ENCODE results near the gene PPBP.
"Not testable (repeated sequence)": the region's sequence is repeated elsewhere in the genome, so short reads cannot be mapped to it uniquely, and the experiment has no call there.

PPBP gene

DNA sequence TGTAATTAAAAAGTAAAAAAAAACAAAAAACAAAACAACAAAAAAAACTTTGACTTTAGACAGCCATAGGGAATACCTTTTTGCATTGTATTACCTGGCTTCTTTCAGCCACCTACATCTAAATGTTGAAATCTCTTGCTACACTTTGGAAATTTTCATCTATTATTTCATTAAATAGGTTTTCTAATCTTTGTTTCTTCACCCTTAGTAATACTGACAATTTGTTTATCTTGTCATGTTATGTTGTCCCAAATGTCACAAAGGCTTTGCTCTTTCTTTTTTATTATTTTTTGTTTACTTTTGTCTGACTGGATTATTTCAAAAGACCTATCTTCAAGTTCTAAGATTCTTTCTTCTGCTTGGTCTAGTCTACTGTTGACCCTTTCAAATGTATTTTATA is 13.6 kb downstream of the PPBP start:
- H3K4me2 ChIP-seq (ENCODE audit: low read length): no peak overlapping the region
- no peak overlapping the region for H3K9ac ChIP-seq (ENCODE audit: low read depth, low read length)
- no peak overlapping the region for H3K4me3 ChIP-seq (ENCODE audit: low read length)
- H3K4me1 ChIP-seq (ENCODE audit: control insufficient read depth, insufficient read depth, low read length): peaks cover 28% of the 10 kb centered on the region
- H3K9me3 ChIP-seq (replicated peaks; ENCODE audit: low read length): no peaks in the 10 kb centered on the region
- no peaks in the 10 kb centered on the region for H3K27me3 ChIP-seq (ENCODE audit: control insufficient read depth, insufficient read depth, low read length)
- no peaks in the 10 kb centered on the region for H3K36me3 ChIP-seq (ENCODE audit: insufficient read depth, low read length)

DNA sequence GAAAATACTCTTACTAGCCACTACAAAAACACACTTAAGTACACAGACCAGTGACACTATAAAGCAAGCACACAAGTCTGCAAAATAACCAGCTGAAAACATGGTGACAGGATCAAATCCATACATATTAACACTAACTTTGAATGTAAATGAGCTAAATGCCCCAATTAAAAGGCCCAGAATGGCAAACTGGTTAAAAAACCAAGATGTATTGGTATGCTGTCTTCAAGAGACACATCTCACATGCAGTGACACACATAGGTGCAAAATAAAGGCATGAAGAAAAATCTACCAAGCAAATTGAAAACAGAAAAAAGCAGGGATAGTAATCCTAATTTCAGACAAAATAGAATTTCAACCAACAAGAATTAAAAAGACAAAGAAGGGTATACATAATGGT is 17.0 kb downstream of the PPBP start:
- no peaks in the 10 kb centered on the region for H3K36me3 ChIP-seq (ENCODE audit: insufficient read depth, low read length)
- no peak overlapping the region for H3K9ac ChIP-seq (ENCODE audit: low read depth, low read length)
- no peaks in the 10 kb centered on the region for H3K27me3 ChIP-seq (ENCODE audit: control insufficient read depth, insufficient read depth, low read length)
- no peaks in the 10 kb centered on the region for H3K9me3 ChIP-seq (replicated peaks; ENCODE audit: low read length)
- no peak overlapping the region for H3K4me3 ChIP-seq (ENCODE audit: low read length)
- H3K4me1 ChIP-seq (ENCODE audit: control insufficient read depth, insufficient read depth, low read length): no peaks in the 10 kb centered on the region
- H3K4me2 ChIP-seq (ENCODE audit: low read length): no peak overlapping the region

DNA sequence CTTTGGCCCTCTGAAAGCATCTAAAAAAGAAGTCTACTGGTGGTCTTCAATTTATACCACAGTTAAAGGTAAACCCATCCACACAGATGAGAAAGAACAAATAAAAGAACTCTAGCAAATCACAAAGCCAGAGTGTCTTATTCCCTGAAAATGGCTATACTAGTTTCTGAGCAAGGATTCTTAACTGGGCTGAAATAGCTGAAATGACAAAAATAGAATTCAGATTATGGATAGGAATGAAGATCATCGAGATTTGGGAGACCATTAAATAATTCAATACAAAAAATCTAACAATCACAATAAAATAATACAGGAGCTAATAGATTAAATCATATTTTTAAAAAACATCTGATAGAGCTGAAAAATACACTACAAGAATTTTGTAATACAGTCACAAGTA is 18.0 kb downstream of the PPBP start:
- H3K36me3 ChIP-seq (ENCODE audit: insufficient read depth, low read length): no peaks in the 10 kb centered on the region
- H3K27me3 ChIP-seq (ENCODE audit: control insufficient read depth, insufficient read depth, low read length): no peaks in the 10 kb centered on the region
- no peak overlapping the region for H3K4me2 ChIP-seq (ENCODE audit: low read length)
- no peak overlapping the region for H3K4me3 ChIP-seq (ENCODE audit: low read length)
- H3K9ac ChIP-seq (ENCODE audit: low read depth, low read length): no peak overlapping the region
- H3K9me3 ChIP-seq (replicated peaks; ENCODE audit: low read length): no peaks in the 10 kb centered on the region
- no peaks in the 10 kb centered on the region for H3K4me1 ChIP-seq (ENCODE audit: control insufficient read depth, insufficient read depth, low read length)

DNA sequence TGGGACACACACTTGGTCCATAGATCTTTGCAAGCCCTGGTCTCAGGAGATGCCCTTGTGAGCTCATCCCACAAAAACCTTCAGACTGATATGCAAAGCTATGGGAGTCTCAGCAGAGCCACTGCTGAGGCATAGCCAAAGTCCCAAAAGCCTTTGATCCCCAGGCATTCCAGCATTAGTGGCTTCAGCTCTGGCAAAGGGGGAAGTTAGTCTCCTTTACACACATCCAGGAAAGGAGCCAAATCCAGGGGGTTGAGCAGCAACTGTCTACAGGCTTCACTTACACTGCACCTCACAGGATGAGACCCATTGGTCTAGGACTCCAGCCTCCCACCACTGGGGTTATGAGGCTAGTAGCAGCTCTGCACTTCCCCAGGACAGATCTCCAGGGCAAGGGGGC is 20.1 kb downstream of the PPBP start:
- Histone ChIP-seq H3K9me3 (replicated peaks; ENCODE audit: low read length) (no peaks in the 10 kb centered on the region), H3K27me3 (ENCODE audit: control insufficient read depth, insufficient read depth, low read length) (no peaks in the 10 kb centered on the region), H3K36me3 (ENCODE audit: insufficient read depth, low read length) (no peaks in the 10 kb centered on the region), H3K4me3 (ENCODE audit: low read length) (no peak overlapping the region), H3K4me1 (ENCODE audit: control insufficient read depth, insufficient read depth, low read length) (no peaks in the 10 kb centered on the region), H3K4me2 (ENCODE audit: low read length) (no peak overlapping the region), H3K9ac (ENCODE audit: low read depth, low read length) (no peak overlapping the region)

DNA sequence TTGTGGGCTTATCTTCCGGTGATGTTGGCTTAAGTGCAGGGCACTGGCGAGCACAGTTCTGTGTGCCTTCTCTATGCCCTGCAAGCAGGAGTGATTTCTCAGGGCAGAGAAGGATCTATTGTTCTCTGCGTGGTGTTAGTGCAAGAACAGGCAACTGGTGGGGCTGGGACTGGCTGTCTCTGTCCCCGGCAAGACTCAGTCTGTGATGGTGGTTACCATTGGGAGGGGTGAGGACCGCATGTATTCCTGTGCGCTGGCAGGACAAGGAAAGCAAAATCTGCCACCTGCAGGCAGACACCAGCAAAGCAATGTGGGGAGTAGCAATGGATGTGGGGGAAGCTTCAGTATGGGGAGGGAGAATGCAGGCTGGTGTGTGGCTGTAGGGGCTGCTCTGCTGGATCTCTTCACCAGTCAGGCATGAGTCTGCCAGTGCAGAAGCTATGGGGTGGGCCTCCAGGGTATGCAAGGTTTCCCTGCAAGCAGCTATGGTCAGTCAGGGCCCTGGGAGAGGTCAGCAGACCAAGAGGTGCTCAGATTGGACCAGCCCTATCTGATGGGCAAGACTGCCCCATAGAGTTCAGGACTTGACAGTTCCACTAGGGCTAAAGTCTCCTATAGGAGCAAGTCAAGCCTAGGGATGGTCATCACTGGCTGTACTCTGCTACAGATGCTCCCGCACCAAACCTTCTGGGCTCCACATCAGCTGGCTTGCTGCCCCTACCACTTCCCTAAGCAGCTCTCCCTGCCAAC is 23.0 kb downstream of the PPBP start:
- Histone ChIP-seq H3K27me3 (ENCODE audit: control insufficient read depth, insufficient read depth, low read length) (no peaks in the 10 kb centered on the region), H3K4me2 (ENCODE audit: low read length) (no peak overlapping the region), H3K9ac (ENCODE audit: low read depth, low read length) (no peak overlapping the region), H3K4me1 (ENCODE audit: control insufficient read depth, insufficient read depth, low read length) (no peaks in the 10 kb centered on the region), H3K9me3 (replicated peaks; ENCODE audit: low read length) (peaks cover 6% of the 10 kb centered on the region), H3K36me3 (ENCODE audit: insufficient read depth, low read length) (no peaks in the 10 kb centered on the region), H3K4me3 (ENCODE audit: low read length) (no peak overlapping the region)

DNA sequence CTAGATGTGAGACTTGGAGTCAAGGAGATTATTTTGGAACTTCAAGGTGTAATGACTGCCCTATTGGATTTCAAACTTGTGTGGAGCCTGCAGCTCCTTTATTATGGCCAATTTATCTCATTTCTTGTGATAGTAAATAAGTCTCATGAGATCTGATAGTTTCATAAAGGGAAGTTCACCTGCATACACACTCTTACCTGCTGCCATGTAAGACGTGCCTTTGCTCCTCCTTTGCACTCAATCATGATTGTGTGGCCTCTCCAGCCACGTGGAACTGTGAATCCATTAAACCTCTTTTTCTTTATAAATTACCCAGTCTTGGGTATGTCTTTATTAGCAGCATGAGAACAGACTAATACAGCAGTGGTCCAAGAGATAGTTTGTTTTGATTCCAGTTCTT is 25.3 kb downstream of the PPBP start:
- Histone ChIP-seq H3K27me3 (ENCODE audit: control insufficient read depth, insufficient read depth, low read length) (no peaks in the 10 kb centered on the region), H3K4me2 (ENCODE audit: low read length) (no peak overlapping the region), H3K36me3 (ENCODE audit: insufficient read depth, low read length) (no peaks in the 10 kb centered on the region), H3K4me1 (ENCODE audit: control insufficient read depth, insufficient read depth, low read length) (no peaks in the 10 kb centered on the region), H3K9me3 (replicated peaks; ENCODE audit: low read length) (peaks cover 6% of the 10 kb centered on the region), H3K4me3 (ENCODE audit: low read length) (no peak overlapping the region), H3K9ac (ENCODE audit: low read depth, low read length) (no peak overlapping the region)

DNA sequence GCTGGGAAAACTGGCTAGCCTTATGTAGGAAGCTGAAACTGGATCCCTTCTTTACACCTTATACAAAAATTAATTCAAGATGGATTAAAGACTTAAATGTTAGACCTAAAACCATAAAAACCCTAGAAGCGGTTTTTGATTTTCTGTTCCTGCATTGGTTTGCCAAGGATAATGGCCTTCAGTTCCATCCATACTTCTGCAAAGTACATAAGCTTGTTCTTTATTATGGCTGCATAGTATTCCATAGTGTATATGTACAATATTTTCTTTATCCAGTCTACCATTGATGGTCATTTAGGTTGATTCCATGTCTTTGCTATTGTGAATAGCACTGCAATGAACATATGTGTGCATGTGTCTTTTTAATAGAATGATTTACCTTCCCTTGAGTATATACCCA is 28.9 kb downstream of the PPBP start:
- not testable (repeated sequence) for H3K36me3 ChIP-seq (ENCODE audit: insufficient read depth, low read length); H3K4me2 ChIP-seq (ENCODE audit: low read length); H3K4me3 ChIP-seq (ENCODE audit: low read length); H3K9me3 ChIP-seq (replicated peaks; ENCODE audit: low read length); H3K27me3 ChIP-seq (ENCODE audit: control insufficient read depth, insufficient read depth, low read length); H3K4me1 ChIP-seq (ENCODE audit: control insufficient read depth, insufficient read depth, low read length); H3K9ac ChIP-seq (ENCODE audit: low read depth, low read length)

DNA sequence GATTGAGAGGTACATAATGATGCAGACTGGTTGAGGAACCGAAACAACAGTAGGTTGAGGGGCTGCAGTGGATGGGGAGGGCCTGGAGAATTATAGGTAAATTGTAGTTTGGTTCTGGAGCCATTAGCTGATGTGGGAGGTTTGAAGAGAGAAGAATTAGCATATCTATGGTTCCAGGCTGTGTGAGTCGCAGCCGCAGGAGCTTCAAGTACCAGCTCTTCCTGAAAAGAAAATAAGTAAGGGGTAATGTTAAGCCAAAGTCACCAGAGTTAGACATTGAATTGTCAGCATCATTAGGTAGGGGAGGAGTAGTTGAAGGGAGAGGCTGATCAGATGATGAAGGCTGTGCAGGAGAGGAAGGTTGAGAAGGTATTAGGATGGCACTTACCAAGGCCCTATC is 35.6 kb downstream of the PPBP start:
- H3K9me3 ChIP-seq (replicated peaks; ENCODE audit: low read length): no peaks in the 10 kb centered on the region
- H3K4me1 ChIP-seq (ENCODE audit: control insufficient read depth, insufficient read depth, low read length): no peaks in the 10 kb centered on the region
- H3K36me3 ChIP-seq (ENCODE audit: insufficient read depth, low read length): no peaks in the 10 kb centered on the region
- no peak overlapping the region for H3K4me3 ChIP-seq (ENCODE audit: low read length)
- H3K9ac ChIP-seq (ENCODE audit: low read depth, low read length): no peak overlapping the region
- no peak overlapping the region for H3K4me2 ChIP-seq (ENCODE audit: low read length)
- H3K27me3 ChIP-seq (ENCODE audit: control insufficient read depth, insufficient read depth, low read length): no peaks in the 10 kb centered on the region

DNA sequence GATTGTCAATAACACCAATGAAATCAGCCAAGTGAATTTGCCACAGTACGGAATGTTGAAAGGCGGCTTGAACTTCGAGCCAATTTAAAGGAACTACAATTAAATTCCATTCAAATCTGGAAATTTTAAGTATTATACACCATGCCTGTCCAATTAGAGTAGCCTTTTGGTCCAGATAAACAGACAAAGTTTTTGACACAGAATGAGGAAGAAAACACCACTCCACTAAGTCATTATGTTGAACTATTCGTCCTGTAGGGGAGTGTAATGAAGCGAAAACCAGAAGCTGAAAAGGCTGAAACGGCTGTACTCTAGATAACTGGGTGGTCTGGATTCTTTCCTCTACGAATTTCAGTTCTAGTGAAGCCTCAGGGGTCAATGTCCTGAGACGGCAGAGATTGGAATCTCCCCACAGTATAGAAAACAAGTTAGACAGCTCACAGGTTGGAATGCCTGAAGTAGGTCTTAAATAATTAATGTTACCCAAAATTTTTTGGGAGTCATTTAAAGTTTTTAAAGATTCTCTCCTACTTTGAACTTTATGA is 37.5 kb downstream of the PPBP start:
- not testable (repeated sequence) for H3K27me3 ChIP-seq (ENCODE audit: control insufficient read depth, insufficient read depth, low read length); H3K9me3 ChIP-seq (replicated peaks; ENCODE audit: low read length); H3K4me1 ChIP-seq (ENCODE audit: control insufficient read depth, insufficient read depth, low read length); H3K9ac ChIP-seq (ENCODE audit: low read depth, low read length); H3K4me3 ChIP-seq (ENCODE audit: low read length); H3K36me3 ChIP-seq (ENCODE audit: insufficient read depth, low read length); H3K4me2 ChIP-seq (ENCODE audit: low read length)

DNA sequence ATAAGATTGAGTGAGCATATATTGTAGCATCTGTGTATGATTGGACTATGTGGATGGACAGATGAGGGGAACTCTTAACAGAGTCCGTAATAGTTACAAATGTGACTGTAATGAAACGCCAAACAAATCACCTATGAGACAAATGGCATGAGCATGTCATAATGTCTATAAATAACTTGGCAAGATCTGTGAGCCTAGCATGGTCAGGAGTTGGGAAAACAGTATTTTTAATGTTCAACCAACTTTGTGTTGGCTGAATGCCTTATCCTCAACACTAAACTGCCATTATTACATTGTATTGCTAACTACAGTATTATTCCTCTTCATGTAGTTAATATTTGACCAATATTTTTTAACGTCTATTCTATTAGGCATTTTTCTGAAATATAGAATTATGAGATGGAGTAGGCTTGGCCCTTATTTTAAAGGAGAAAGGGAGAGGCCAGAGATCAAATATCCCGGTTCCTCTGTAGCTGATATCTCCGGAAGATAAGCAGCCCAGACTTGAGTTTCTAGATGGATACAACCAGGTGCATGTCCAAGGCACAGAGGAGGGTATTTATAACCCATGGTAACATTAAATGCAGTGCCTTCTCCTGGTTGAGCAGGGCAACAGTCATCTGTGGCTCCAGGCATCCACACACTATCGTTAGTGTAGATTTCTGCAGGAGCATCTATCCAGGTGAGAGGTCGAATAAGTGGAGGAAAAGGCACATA is 38.8 kb downstream of the PPBP start:
- no peak overlapping the region for H3K4me2 ChIP-seq (ENCODE audit: low read length)
- no peaks in the 10 kb centered on the region for H3K9me3 ChIP-seq (replicated peaks; ENCODE audit: low read length)
- H3K36me3 ChIP-seq (ENCODE audit: insufficient read depth, low read length): no peaks in the 10 kb centered on the region
- H3K4me1 ChIP-seq (ENCODE audit: control insufficient read depth, insufficient read depth, low read length): peaks cover 3% of the 10 kb centered on the region
- no peak overlapping the region for H3K9ac ChIP-seq (ENCODE audit: low read depth, low read length)
- no peaks in the 10 kb centered on the region for H3K27me3 ChIP-seq (ENCODE audit: control insufficient read depth, insufficient read depth, low read length)
- no peak overlapping the region for H3K4me3 ChIP-seq (ENCODE audit: low read length)

DNA sequence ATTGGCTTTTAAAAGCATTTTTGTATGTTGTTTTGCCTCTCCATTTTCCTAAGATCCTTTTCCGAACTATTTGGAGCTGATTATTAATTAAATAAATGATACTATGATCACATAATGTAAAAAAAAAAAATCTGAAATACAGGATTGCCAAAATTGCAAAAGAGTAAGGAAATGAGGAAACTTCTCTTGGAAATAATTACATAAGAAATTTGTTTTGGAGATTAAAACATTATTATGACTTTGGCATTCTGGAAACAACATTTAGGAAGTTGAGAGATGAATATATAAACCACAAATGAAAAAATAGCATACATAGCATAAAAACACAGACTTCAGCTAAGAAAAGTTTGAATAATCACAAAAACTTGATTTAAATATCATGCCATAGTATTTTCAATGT is 39.7 kb downstream of the PPBP start:
- Histone ChIP-seq H3K4me3 (ENCODE audit: low read length) (no peak overlapping the region), H3K36me3 (ENCODE audit: insufficient read depth, low read length) (no peaks in the 10 kb centered on the region), H3K9me3 (replicated peaks; ENCODE audit: low read length) (no peaks in the 10 kb centered on the region), H3K9ac (ENCODE audit: low read depth, low read length) (no peak overlapping the region), H3K27me3 (ENCODE audit: control insufficient read depth, insufficient read depth, low read length) (no peaks in the 10 kb centered on the region), H3K4me2 (ENCODE audit: low read length) (no peak overlapping the region), H3K4me1 (ENCODE audit: control insufficient read depth, insufficient read depth, low read length) (peaks cover 6% of the 10 kb centered on the region)

Data from skeletal muscle satellite cell (primary cell).